Measurements from ENCODE around the gene OR5D16.
"Not testable (repeated sequence)": the region's sequence is repeated elsewhere in the genome, so short reads cannot be mapped to it uniquely, and the experiment has no call there.

The OR5D16 gene

GRCh38 chr11:55884995-55885394 is 46.4 kb downstream of the OR5D16 start:
- not testable (repeated sequence) for H3K4me1 Mint-ChIP-seq (ENCODE audit: low read depth); H3K27me3 Mint-ChIP-seq; H3K27ac Mint-ChIP-seq; H3K9me3 Mint-ChIP-seq; H3K4me3 Mint-ChIP-seq; H3K36me3 Mint-ChIP-seq (ENCODE audit: low read depth)

- not testable (repeated sequence) for H3K27ac Mint-ChIP-seq; H3K27me3 Mint-ChIP-seq; H3K4me3 Mint-ChIP-seq; H3K9me3 Mint-ChIP-seq; H3K4me1 Mint-ChIP-seq (ENCODE audit: low read depth); H3K36me3 Mint-ChIP-seq (ENCODE audit: low read depth)
Measured at GRCh38 chr11:55885481-55885880, 46.9 kb downstream of the OR5D16 start.
